Spleen (tissue), 7 donors: ENCODE measurements around the gene NOS1AP.

Experiments
- CTCF ChIP-seq, 11 experiments: fragments of 200-600 bp in 7 of 11; fragments of 450-650 bp in 4 of 11; sonication (generic) in 4 of 11; IDR thresholded peaks in 8 of 11; conservative IDR thresholded peaks in 3 of 11; 1 replicate in 7 of 11; 2 replicates in 4 of 11; pipeline versions ENCODE4 v1.4.0 to v1.8.0; 2016 to 2021; ENCODE audit warnings: antibody characterized with exemption in 11 of 11, inconsistent platforms in 4 of 11, mild to moderate bottlenecking in 1 of 11
- POLR2A ChIP-seq, 3 donors: fragments of 450-650 bp; IDR thresholded peaks; one replicate each; pipeline ENCODE4 v1.5.1; 2017; ENCODE audit warnings: antibody characterized with exemption in 3 of 3, mild to moderate bottlenecking in 1 of 3
- POLR2AphosphoS5 ChIP-seq, 3 donors: sonication (generic); formaldehyde crosslinking; IDR thresholded peaks; one replicate each; pipeline ENCODE4 v1.5.1; 2017; ENCODE audit warnings: antibody characterized with exemption in 3 of 3
- donor health status: DM: no; HTN: no; CAD: no; lungs with moderate emphysema.
- donor health status: DM: no; HTN: no; CAD: no.
- donor health status: DM: no; HTN: no; CAD: no.

GRCh38 chr1:162387226-162388082 is 318.0 kb downstream of the NOS1AP start:
- TF ChIP-seq CTCF (IDR thresholded peaks at IDR 0.05 in 8 of 11, conservative IDR thresholded peaks at IDR 0.05 in 3 of 11), result no peak
- TF ChIP-seq POLR2A (IDR thresholded peaks at IDR 0.05), result no peak
- no peak for TF ChIP-seq POLR2AphosphoS5 (IDR thresholded peaks at IDR 0.05)
